ENCODE results near the gene SNX20.

Gene SNX20

DNA sequence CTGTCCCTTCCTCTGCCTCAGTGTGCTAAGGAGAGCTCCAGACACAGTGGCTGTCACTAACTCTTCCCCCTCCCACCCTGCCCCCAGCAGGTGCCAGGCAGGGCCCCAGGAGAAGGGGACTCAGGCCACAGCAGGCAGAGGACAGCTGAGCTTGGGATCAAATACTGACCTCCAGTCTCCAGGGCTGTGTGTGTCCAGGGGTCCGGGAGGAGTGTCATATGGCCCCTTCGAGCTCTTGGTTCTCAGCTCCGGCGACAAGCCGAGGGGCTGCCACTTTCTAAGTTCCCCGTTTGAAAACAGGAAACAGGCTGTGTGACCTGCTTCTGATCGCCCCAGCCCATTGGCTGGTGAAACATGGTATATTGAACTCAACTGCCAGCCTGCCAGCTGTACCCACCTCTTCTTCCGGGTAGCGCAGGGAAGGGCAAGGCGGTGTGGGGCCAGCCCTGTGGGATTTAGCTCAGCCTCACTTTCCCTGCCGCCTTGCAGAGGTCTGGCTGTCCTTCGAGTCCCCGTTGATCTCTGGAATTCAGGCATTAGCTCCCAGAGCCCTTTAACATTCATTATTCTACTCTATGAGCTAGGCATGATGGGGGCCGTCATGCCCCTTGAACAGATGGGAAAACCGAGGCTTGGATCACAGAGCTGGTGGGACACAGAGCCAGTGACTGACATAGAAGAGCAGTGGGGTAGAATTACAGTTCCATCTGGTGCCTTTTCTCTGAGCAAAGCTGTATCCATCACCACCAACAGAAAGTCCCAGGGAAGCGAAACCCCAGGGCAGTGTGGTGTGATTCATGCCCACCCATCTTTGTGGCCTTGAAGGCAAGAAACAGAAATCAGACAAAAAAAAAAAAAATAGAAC, at the start of gene SNX20:
Gene SNX20, minus strand, starts transcription at position 292 of the 865 bp plus-strand sequence. CDS start 3,786 bp downstream, outside the sequence.
- DNase-seq (ENCODE audit: low read depth in 2 of 2), result no peak

DNA sequence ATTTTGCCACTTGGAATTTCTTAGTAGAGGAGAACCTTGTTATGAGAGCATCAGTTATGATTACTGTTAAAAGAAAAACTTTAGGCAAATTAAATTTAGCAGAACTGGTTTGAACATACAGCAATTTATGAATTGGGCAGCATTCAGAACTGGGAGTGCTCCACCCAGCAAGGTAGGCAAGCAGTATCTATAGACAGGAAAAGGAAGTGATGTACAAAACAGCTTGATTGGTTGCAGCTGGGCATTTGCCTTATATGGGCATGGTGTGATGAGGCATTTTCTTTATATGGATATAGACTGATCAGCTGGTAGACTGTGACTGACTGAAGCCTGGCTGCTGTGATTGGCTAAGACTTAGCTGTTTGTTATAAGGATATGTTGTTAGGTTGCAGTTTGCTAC, 43.2 kb upstream of the SNX20 start:
- DNase-seq (ENCODE audit: low read depth in 2 of 2), result no peak

GRCh38 chr16:50722960-50723359, 41.8 kb upstream of the SNX20 start:
- no peak for DNase-seq (ENCODE audit: low read depth in 2 of 2)

GRCh38 chr16:50722405-50722737, 41.3 kb upstream of the SNX20 start:
- DNase-seq (ENCODE audit: low read depth in 2 of 2), result no peak

- DNase-seq (ENCODE audit: low read depth in 2 of 2), result no peak
Measured at GRCh38 chr16:50721549-50722404, 40.7 kb upstream of the SNX20 start.

GRCh38 chr16:50719401-50720337, 38.6 kb upstream of the SNX20 start:
- DNase-seq (ENCODE audit: low read depth in 2 of 2), result no peak

DNA sequence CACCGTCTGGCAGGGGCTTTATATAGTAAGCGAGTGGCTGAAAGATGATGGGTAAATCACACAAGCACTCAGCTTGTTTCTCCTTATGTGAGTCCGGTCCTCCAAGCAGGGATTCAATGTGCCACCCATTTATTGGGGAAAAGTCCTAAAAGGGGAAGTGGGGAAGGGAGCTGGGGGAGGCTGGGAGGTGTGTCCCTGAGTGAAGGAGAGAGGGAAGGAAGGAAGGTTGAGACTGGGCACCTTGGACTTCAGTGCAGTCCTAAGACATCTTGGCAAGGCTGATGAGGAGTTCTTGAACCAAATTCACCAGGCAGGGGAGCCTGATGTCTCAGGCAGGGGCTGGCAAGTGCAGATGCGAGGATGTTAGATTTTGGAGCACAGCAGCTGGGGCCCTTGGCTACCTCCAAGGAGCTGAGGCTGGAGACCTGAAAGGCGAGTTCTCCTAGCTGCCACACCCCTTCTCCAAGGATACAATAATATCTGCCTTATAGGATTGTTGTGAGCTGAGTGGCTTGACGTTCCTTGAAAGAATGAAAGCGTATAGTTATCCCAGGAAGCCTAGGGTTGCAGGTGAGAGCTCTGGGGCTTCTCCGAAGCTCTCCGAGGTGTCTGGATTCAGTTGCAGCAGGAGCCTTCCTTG, 37.8 kb upstream of the SNX20 start:
- no peak for DNase-seq (ENCODE audit: low read depth in 2 of 2)

- no peak for DNase-seq (ENCODE audit: low read depth in 2 of 2)
Measured at GRCh38 chr16:50718061-50718760, 37.1 kb upstream of the SNX20 start.

DNA sequence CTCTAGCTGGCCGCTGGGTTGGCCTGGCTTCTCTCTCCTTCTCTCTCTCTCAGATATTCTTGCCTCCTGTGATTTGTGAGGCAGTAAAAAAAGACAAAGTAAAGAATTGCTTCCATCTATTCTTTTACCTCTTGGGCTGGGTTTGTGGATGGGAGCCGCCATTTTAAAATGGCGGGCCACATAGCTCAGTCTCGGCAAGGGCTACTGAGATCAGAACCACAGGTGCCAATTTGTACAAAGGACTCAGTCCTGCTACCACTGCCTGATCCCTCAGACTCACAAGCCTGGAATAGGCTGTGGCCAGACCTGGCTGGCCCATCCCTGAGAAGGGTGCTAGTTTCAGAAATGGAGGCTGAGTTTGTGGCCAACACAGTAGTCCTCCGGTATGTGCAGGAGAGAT, 36.4 kb upstream of the SNX20 start:
- DNase-seq (ENCODE audit: low read depth in 2 of 2), result no peak

GRCh38 chr16:50717091-50717490, 36.0 kb upstream of the SNX20 start:
- no peak for DNase-seq (ENCODE audit: low read depth in 2 of 2)

- no peak for DNase-seq (ENCODE audit: low read depth in 2 of 2)
Measured at GRCh38 chr16:50712956-50713355, 31.8 kb upstream of the SNX20 start.

DNA sequence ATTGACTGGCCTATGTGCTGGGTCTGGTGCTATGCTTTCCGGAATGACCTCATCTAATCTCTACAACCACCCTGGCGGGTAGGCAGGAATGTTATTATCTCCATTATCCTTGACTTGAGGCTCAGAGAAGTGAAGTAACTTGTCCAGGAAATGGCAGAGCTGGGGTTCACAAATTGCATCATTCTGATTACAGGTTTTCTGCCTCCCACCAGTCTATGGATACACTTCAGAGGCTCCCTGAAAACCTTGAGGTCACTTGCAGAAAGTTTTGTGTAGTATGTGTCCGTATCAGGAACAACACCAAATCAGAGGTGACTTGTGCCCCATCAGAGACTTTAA, 31.4 kb upstream of the SNX20 start:
- DNase-seq (ENCODE audit: low read depth in 2 of 2), result no peak

GRCh38 chr16:50711862-50712559, 30.9 kb upstream of the SNX20 start:
- no peak for DNase-seq (ENCODE audit: low read depth in 2 of 2)

- DNase-seq (ENCODE audit: low read depth in 2 of 2), result no peak
Measured at GRCh38 chr16:50711040-50711439, 29.9 kb upstream of the SNX20 start.

- DNase-seq (ENCODE audit: low read depth in 2 of 2), result no peak
Measured at GRCh38 chr16:50709980-50710379, 28.9 kb upstream of the SNX20 start.

- no peak for DNase-seq (ENCODE audit: low read depth in 2 of 2)
Measured at GRCh38 chr16:50709061-50709684, 28.1 kb upstream of the SNX20 start.

GRCh38 chr16:50708373-50709060, 27.4 kb upstream of the SNX20 start:
- no peak for DNase-seq (ENCODE audit: low read depth in 2 of 2)

DNA sequence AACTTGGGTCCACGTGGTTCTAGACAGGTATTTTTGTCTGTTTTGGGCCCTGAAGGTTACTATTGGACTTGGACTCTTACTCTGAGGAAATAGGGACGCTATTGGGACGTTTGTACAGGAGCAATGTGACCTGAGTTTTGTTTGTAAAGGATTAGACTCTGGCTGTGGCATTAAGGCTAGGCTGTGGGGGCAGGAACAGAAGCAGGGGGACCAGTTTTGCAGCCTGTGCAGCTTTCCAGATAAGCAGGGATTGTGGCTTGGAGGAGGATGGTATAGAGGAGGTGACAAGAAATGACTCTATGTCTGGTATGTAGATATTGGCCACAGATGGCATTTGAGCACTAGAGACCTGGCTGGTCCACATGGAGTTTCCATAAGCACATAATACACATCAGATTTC, 25.1 kb upstream of the SNX20 start:
- DNase-seq (ENCODE audit: low read depth in 2 of 2), result no peak

DNA sequence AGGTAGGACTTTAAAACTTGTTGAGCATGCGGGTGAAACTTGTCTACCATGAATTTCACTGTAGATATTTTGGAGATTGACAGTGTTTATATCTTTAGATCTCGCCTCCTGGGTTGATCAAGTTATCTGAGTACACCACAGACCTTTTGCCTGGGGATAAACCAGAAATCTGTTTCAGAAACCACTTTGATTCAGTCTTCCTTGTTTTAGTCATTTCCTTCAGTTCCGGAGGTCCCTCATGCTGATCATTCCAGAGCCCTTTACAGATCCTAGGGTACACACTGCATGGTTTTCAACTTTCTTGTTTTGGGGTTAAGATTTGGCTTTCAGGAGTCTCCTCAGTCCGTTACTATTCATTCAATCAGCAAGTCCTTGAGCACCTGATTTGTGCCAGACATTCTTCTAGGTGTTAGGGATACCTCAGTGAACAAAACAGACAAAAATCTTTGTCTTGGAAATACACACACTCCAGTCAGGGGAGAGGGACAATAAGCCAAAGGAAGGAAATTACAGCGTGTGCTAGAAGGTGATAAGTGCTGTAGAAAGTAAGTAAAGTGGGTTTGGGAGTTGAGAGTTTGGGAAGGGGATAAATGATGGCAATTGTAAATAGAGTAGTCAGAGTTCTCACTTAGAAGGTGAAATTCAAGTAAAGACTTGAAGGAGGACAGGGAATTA, 24.5 kb upstream of the SNX20 start:
- no peak for DNase-seq (ENCODE audit: low read depth in 2 of 2)

All from stimulated activated CD4-positive, alpha-beta T cell treated with anti-CD3 and anti-CD28 coated beads, Interleukin-4, amount 100 ng/mL, for 48 hours (primary cell).